HG03439 (cell line): ENCODE data around the gene ABHD17C.

Experiments used
- ATAC-seq: cut with Tn5 transposase; IDR thresholded peaks from one replicate; pipeline ENCODE4 v1.9.1; 2021; ENCODE audit warnings: mild to moderate bottlenecking, moderate library complexity; ENCODE audit not compliant: unreplicated experiment

The ABHD17C gene

GRCh38 chr15:80689294-80689693 lies 5.8 kb upstream of the ABHD17C start:
- no peak for ATAC-seq

GRCh38 chr15:80689716-80690115 lies 5.4 kb upstream of the ABHD17C start:
- no peak for ATAC-seq

DNA sequence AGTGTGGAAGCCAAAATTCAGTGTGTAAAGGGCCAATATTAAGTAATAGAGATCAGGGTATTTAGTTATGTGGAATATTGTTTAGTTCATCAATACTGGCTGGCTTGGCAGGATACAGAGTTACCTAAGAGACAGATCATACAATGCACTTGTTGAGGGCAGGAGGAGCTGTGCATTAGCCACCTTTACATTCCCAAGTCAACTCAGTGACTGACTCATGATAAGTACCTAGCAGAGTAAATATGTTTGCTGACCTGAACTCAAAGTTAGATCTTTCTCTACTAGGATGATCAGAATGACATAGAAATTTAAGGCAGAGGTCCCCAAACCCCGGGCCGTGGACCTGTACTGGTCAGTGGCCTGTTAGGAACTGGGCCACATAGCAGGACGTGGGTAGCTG lies 3.5 kb upstream of the ABHD17C start:
- no peak for ATAC-seq

DNA sequence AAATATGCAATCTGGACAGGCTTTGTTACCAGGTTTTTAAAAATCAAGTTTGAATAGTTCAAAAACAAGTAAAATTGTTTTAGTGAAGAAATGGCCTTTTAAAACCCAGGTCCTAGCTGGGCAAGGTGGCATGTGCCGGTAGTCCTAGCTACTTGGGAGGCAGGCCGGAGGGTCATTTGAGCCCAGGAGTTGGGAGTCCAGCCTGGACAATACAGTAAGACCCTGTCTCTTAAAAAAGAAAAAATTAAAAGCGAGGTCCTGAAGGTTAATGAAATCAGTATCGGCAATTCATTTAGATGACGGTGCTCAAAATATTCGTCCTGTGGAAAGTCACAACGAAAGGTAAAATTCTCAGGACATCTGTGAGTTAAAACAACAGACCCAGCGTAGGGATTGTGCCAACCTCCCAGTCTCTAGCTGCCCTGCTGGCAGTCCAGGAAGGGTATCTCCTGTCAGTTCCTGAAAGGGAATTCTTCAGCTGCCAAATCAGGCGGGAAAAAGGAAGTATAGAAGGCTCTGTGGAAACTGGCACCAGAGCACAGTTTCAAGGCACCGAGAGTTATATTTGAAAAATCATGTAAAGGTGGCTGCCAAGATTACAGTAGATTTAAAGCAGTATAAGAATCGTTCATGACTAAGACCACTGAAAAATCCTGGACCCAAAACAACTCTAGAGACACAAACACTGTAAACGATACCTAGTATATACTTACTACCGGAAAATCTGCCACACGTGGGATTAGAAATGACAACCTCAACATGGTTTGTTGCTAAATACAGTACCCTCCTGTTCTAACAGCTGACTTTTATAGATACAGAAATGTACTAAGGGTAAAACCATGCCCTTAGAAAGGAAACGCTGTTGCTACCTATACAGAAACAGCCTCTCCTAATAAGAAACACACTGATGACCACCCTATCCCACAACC lies 1.2 kb upstream of the ABHD17C start:
- no peak for ATAC-seq

DNA sequence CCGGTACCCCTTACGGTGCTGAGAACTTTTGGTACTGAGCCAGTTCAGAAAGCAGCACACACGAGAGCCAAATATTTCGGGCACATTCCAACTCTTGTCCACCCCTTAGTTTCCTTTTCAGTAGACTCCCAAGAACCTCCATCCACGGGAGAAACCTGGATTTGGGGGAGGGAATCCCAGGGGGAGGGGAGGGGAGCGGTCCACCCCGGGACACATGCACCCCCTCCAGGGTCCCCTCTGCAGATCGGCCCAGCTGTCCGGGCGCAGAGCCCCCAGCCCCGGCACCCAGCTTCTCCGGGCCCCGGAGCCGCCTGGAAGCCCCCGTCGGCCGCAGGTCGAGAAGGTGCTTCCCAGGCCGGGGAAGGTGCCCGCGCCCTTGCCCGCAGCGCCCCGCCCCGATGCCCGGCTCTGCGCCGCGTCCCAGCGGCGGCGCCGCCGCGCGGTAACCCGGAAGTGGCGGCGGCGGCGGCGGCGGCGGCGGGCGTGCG lies 455 bp upstream of the ABHD17C start:
- ATAC-seq, result no peak

- peak; percentile 18 for ATAC-seq
Observed at GRCh38 chr15:80695911-80696661, 976 bp downstream of the ABHD17C start.

DNA sequence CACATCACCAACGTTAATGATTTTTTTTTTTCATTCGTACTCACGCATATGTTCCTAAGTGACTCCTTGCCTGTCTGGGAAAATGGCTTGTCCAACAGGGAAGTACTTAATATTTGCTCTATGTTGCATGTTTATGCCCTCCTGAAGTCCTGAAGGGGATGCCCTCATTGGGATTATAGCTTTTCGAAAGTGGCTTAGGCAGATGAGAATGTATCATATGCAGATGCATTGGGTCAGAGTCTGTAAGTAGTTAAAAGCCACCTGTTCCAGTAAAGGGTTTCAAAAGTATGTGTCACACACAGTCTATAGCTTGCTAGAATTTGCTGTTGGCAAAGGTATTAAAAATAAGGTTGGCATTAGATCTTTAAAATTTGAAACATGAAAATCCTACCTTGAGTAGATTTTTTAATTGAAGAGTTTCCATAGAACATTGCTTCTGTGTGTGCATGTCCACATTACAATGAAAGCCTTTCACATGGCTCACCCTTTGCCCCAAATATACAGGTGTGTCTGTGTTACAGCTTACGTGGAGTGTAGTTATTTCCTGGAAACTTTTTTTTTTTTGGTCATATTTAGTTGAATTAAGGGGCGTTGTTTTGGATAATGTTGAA lies 2.1 kb downstream of the ABHD17C start:
- no peak for ATAC-seq

GRCh38 chr15:80698676-80699075 lies 3.6 kb downstream of the ABHD17C start:
- no peak for ATAC-seq

DNA sequence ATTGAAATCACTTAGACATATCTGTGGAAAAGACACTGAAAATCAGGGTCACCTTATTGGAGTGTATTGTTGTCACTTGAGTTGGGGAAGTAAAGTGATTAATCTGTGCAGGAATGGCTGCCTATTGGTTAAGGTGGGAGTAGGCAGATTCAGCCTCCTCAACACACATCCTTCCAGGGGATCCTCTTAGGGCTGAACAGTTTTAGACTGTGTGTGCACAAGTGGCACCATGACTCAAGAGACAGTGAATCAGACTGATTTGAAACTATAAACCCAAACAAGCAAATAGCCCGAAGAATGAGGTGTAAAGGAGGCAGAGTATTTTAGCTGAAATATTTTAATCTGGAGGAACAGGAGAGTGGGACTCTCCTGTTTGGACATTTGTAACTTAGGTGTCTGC lies 4.9 kb downstream of the ABHD17C start:
- ATAC-seq, result no peak

- ATAC-seq, result no peak
Observed at GRCh38 chr15:80701676-80702311, 6.7 kb downstream of the ABHD17C start.

DNA sequence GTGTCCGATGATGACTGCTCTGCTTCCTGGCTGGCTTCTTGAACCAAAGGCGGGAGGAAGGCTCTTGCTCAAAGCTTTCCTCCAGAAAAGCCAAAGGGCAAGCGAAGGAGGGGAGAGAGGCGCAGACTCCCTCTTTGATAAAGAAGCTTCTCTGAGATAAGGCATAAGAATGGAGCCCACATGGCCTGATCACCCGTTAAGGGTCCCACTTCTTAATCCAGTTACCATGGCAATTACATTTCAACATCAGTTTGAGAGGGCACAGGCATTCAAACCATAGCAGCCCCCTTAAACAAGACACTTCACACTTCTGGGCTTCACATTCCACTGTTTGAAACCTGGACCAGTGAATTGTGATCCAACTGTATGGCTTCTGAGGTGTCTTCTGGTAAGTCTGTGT lies 8.0 kb downstream of the ABHD17C start:
- ATAC-seq, result no peak

GRCh38 chr15:80703965-80704364 lies 8.9 kb downstream of the ABHD17C start:
- ATAC-seq, result no peak

DNA sequence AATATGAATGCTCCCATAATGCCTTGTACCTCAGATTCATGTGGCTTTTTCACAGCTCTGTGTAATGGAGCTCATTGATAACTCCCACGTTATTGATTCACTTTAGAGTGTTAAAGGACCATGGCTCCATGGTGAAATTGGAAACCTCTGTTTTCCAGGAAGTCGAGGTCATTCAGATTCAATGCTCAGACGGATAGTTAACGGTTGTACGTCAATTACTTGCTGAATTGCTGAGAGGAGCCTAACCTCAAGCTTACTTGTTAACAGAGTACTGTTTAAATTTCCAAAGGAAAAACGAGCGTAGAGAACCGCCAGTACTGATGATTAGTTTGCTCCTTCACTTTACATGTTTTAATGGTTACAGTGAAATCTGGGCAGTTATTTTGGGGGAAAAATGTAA lies 11.1 kb downstream of the ABHD17C start:
- ATAC-seq, result no peak

DNA sequence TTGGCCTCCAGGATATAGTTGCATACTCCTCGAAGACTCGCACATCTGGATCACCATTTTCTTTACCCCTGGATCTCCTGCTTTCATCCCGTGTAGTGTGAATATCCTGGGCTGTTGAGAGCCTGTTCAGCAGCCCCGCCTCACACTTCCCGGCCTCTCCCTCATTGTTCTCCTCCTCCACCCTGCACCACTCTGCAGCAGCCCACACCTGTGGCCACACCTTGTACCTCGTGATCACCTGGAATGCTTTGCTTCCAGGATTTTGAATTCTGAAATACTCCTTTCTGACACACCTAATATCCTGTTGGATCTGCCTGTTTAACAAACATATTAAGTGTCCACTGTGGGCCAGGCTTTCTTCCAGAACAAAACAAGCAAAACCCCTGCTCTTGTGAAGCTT lies 14.4 kb downstream of the ABHD17C start:
- no peak for ATAC-seq

GRCh38 chr15:80710635-80711554 lies 15.8 kb downstream of the ABHD17C start:
- ATAC-seq, result no peak

GRCh38 chr15:80711886-80712285 lies 16.8 kb downstream of the ABHD17C start:
- ATAC-seq, result no peak

GRCh38 chr15:80712956-80713355 lies 17.8 kb downstream of the ABHD17C start:
- no peak for ATAC-seq

DNA sequence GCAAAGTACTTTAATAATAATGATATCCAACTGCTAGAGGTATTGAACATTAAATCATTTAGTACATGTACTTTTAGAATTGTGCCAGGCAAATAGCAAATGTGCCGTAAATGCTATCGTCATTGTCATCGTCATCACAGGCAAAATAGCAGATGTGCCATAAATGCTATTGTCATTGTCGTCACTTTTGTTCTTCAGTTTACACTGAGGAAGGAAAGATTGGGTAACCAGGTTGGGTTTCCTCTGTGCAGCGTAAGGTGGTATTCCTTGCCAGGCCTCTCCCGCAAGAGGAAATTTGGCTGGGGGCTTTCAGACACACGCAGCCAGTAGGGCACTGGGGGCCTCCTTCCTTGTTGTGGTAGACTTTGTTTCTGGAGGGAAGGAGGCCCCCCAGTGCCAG lies 26.4 kb downstream of the ABHD17C start:
- ATAC-seq, result no peak

- ATAC-seq, result no peak
Observed at GRCh38 chr15:80722811-80723210, 27.7 kb downstream of the ABHD17C start.

- no peak for ATAC-seq
Observed at GRCh38 chr15:80727196-80727595, 32.1 kb downstream of the ABHD17C start.
